Inflammatory macrophage (primary cell): ENCODE measurements around the gene ANLN.
A peak's percentile ranks its signal among the peaks of the same experiment; 100 is the strongest.
"Not testable (repeated sequence)": the region's sequence is repeated elsewhere in the genome, so short reads cannot be mapped to it uniquely, and the experiment has no call there.

Experiments
- DNase-seq, 2 donors: peaks; one replicate each; pipeline ENCODE4 v3.0.0-alpha.2; 2020 to 2022

ANLN gene

GRCh38 chr7:36381056-36381455 lies 8.6 kb upstream of the ANLN start:
- no peak for DNase-seq

- not testable (repeated sequence) for DNase-seq
Observed at GRCh38 chr7:36383284-36383683, 6.4 kb upstream of the ANLN start.

- DNase-seq: not testable (repeated sequence)
Observed at GRCh38 chr7:36385646-36386045, 4.0 kb upstream of the ANLN start.

- DNase-seq: no peak
Observed at GRCh38 chr7:36387435-36388231, 2.0 kb upstream of the ANLN start.

GRCh38 chr7:36388423-36388822 lies 1.2 kb upstream of the ANLN start:
- no peak for DNase-seq

- peak; percentile 51 to 58 for DNase-seq
Observed at GRCh38 chr7:36390199-36391090, 783 bp downstream of the ANLN start.

- DNase-seq: peak in 1 of 2 donors; percentile 3
Observed at GRCh38 chr7:36391436-36392198, 2.0 kb downstream of the ANLN start.

GRCh38 chr7:36393826-36394225 lies 4.2 kb downstream of the ANLN start:
- DNase-seq: no peak

- no peak for DNase-seq
Observed at GRCh38 chr7:36395171-36395894, 5.7 kb downstream of the ANLN start.

GRCh38 chr7:36396150-36396549 lies 6.5 kb downstream of the ANLN start:
- no peak for DNase-seq

GRCh38 chr7:36400036-36400435 lies 10.4 kb downstream of the ANLN start:
- peak; percentile 10 to 11 for DNase-seq

GRCh38 chr7:36400606-36401005 lies 10.9 kb downstream of the ANLN start:
- DNase-seq: no peak

GRCh38 chr7:36403452-36403851 lies 13.8 kb downstream of the ANLN start:
- DNase-seq: no peak

GRCh38 chr7:36404639-36405408 lies 15.2 kb downstream of the ANLN start:
- DNase-seq: no peak

GRCh38 chr7:36405409-36405803 lies 15.7 kb downstream of the ANLN start:
- no peak for DNase-seq

- no peak for DNase-seq
Observed at GRCh38 chr7:36406156-36406555, 16.5 kb downstream of the ANLN start.

GRCh38 chr7:36407636-36408550 lies 18.2 kb downstream of the ANLN start:
- no peak for DNase-seq

GRCh38 chr7:36408589-36408988 lies 18.9 kb downstream of the ANLN start:
- no peak for DNase-seq

GRCh38 chr7:36409180-36409579 lies 19.5 kb downstream of the ANLN start:
- no peak for DNase-seq

GRCh38 chr7:36415144-36415543 lies 25.5 kb downstream of the ANLN start:
- no peak for DNase-seq
